Activated gamma-delta T cell (primary cell): ENCODE results near the gene FOXN3.

Experiments used
- DNase-seq: peaks from one replicate; lab custom pipeline; 2025; lab: John Stamatoyannopoulos, UW

The FOXN3 gene

DNA sequence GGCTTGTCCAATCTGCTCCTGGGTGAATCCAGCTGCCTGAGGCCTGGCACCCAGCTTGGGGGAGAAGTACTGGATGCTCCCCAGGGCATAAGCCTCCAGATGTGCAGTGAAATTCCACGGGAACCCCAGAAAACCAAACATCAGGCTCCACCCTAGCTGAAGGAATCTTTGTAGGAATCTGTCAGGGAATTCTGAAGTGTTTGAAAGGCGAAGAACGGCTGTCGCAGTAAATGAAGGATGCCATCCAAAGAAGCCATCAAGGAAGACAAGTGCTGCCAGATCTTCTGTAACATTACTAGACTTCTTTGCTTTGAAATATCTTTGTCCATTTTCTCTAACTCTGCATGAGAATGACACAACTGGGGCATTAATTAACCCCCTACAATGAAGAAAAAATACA lies 219.4 kb downstream of the FOXN3 start:
- no peak for DNase-seq

DNA sequence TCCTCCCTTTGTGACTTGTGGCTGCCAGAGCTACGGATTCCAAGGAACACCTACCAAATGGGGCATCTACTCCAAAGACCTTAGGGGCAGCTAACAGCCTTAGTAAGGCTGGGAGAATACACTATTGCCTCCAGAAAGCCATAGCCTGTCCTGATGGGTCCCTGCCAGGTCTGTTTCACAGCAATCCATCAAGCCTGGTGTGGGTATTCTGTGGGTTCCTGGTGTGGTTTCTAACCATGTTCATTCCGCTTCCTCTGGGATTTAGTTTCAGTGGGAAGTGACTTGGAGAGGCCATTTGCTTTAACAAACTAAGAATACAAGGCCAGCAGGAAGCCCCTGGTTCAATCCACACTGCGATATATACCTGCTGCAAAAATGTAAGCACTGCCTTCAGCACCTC lies 220.5 kb downstream of the FOXN3 start:
- no peak for DNase-seq

DNA sequence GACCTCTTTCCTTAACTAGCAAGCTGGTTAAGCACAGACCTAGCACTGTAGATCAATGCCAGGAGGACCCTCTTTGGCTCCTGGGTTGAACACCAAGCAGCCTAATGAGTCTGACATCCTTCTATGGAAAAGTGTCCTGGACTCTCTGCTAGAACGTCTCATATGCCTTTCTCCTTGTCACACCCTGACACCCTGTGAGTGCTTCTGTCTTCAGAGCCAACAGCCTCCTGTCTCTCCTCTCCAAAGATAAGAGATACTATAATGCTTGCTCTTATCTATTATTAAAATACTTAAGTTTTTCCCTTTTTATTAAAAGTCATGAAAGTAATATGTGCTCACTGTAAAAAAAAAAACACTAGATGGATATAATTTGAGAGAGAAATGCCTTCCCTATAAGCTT lies 222.7 kb downstream of the FOXN3 start:
- DNase-seq: no peak

DNA sequence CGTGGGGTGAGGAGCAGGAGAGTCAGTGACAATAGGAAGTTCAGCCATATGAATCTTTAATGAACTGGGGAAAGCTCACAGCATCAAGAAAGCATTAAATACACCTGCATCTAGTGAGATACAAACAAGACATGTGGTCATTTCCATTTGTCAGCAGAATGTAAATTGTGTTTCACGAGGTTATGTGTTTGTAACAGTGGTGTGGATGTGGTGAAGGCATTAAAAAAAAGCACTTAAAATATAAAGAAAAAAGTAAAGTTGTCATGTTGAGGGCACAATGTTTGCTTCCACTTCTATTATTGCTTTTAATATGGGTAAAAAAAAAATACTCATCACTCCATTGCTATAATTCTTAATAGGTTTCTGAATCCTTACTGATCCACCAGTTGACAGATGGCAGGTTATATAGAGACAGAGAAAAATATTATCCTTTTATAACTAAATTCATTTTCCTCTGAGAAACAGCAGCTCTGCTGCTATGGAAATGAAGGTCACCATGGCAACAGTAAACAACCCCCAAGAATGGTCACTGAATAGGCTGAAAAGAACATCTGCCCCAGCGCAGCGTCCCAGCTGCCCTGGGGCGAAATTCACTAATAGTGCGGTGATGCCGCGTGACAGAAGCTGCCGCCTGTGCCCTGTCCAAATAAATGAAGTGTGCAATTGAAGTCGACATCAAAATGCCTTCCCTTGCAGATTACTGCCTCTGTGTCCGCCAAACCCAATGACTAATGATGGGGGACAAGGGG lies 226.1 kb downstream of the FOXN3 start:
- no peak for DNase-seq

DNA sequence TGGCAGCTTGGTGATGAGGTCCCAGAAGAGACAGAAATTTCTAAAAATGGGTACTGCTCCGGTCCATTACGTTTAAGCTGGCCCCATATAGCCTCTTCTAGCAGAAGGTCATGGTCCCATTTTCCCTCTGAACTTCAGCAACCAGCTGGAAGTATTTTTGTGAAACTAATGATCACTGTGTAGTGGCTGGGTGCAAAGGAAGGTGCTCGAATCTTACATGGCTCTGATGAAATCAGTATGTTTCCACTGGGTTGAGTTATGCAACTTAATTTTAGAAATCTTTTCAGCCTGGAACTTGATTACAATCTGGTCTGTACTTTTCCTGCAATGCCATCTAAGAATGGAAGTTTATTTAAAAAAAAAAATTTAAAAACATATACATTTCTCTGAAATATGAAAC lies 228.5 kb downstream of the FOXN3 start:
- DNase-seq: no peak

DNA sequence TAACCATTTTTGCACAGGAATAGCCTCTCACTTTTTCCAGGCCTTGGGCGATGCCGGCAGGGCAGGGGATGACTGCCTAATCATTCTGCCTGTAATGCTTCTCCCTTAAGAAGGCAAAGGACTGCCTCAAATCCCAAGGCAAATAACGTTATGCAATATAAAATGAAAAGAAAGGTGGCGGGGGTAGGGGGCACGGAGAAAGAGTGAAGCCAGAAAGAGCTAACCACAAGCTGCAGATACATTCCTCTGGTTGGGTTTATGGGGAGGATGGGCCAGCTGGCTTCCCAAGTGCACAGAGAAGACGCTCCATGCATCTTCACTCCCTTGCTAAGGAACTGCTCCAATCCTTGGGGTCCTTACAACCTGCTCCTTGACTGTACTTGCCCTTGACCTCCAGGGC lies 229.5 kb downstream of the FOXN3 start:
- no peak for DNase-seq

DNA sequence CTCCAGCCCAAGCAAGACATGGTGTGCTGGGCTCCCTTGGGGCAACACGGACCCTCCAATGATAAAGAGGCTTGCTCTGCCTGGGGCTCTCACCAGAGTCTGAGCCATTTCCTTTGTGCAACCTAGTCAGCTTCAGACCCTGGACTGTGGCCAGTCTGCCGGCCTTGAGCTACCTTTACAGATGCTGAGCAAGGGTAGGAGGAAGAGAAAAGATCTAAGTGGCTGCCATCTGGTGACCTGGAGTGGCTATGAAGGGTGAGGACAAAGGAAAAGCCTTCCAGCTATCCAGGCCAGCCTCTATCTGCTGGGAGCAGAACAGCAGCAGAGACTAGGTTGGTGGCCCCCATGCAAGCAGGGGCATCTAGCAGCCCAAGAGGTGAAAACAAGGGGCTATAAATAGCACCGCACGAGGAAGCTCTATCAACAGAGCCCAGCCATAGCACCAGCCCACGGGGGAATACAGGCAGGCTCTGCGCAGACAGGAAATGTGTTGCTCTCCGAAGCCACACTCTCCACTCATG lies 230.1 kb downstream of the FOXN3 start:
- no peak for DNase-seq

DNA sequence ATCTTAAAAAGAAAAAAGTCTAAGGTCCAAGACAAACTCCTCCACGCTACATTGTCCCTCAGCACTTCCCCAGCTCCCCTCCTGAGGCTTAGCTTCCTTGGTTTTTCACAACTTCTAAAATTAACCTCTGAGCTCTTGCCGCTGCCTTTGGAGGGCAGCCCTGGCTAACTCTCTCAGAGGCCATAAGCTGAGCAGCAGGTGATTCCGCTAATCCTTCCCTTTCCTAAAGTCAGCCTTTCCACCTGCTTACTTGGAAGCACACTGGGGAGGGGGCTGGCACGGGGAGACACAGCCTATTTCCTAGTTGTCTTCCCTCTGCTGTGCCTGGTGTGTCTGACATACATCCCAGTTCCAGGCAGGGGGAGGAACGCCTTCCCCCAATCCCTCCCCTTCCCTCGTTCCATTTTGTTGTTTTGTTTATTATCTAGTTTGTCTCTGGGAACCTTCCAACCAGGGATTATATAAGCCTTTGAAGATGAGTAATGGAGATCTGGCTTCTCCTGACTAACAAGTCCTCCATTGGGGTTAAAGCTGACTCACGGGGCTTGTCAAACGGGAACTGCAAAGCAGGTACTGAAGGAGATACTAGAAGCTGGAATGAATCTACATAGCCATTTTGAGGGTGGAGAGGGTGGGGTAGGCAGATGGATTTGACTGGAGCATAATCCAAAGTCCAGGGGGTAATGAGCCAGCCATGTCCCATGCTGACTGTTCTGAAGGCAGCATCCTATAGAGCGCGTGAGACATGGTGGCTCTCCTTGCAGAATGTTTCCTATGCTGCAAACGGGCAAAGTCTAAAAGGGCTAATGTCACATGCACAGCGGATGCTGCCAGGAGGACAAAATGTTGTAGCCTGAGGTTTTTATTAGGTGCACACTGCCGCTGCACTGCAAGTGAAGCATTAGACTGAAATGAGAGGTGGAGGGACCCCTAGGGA lies 230.8 kb downstream of the FOXN3 start:
- DNase-seq: no peak

DNA sequence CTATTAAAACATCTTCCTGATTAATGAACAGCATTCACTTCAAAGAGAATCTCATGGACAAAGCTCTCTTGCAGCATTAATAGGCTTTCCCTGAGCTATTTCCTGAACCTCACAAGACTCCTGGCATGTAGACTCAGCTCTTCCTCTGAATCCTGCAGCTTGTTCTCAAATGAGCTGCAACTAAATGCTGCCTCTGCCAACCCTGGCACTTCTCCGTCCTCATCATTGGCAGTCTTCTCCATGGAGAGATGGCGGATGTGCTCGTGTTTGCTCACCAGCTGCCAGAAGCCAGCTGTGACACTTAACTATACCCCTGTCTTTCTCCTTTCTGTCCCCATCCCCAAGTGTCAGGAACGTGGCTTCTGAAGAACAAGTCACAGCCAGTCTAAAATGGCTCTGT lies 232.1 kb downstream of the FOXN3 start:
- no peak for DNase-seq

DNA sequence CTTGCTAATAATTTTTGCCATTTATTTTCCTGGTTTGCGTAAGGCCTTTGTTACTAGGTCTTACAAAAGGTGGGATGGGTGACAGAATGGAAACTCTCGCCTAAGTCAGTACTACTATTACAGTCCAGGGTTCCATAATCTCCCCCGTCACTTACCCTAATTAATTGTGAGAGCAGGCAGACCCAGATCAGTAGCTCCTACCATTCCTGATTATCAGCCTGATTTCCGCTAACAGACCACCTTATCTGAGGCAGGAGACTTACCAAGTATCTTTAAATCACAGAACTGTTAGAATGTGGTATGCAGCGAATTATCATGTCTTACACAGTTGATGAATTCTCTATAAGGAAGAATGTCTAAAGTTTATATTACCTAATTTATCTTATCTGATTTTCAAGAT lies 234.7 kb downstream of the FOXN3 start:
- DNase-seq: no peak

DNA sequence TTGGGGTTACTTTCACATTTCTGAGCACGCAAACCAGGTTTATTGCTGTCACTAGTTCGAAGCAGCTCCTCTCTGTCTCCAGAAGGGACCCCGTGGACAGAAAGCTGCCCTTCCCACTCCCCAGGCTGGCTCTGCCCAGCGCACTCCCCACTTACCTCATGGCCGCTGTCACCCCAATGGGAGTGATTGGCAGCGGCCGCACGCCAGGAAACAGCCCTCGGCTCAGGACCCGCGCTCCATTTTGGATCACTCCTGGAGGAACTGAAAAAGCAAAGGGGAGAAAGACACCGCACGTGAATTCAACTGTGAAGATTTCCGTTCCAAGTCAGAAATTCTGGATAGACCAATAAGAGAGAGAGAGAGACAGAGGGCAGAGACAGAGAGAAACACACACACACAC lies 236.5 kb downstream of the FOXN3 start:
- DNase-seq: no peak

DNA sequence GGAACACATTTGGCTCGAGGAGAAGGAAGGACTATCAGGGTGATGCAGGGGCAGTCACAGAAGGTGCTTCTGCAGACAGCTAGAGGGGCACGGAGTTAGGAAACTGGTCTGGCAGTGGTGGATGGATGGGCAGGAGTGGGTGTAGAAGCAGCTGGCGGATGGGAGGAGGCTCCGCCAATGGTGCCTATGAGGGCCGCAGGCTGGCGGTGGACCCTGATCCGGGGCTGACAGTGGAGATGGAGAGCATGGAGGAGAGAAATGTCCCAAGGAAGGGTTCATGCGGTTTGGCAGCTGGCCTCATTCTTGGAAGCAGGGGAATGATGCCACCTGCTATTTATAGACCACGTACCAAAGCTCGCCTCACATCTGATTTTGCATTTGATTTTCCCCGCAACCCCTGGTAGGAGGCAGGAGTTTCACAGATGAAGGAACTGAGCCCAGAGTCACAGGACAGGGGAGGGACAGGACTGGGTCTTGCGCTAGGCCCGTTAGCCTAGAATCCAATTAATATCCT lies 237.1 kb downstream of the FOXN3 start:
- DNase-seq: no peak

DNA sequence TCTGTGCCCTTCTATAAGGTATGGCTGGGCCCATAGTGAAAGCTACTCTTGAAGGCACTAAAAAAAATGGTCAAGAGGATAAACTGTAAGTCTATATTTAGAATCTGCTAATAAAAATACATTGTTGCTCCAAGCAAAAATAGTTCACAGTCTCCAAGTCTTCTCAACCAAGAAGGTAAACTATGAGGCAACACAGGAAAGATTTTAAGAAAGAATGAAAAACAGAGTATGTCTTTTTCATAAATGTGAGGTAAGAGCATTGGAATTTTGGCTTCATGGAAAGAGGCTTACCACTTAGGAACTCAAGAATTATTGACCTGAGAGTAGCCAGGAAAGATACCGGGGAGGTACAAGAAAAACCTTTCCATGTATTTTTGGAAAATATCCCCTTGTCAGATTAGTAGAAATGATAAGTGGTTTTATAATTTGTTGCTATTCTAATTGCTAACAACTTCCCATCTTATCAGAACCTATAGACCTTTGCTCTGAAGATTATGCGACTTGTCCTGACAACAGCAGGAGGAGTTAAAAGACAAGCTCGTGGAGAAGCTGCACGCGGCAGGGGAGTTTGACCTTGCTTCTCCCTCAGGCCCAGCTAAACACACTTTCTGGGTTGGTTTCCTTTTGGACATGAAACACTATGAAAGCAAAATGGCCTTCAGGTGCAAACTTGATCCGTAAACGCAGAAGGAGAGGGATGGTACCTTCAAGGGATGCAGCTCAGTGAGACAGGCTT lies 238.1 kb downstream of the FOXN3 start:
- DNase-seq: no peak

DNA sequence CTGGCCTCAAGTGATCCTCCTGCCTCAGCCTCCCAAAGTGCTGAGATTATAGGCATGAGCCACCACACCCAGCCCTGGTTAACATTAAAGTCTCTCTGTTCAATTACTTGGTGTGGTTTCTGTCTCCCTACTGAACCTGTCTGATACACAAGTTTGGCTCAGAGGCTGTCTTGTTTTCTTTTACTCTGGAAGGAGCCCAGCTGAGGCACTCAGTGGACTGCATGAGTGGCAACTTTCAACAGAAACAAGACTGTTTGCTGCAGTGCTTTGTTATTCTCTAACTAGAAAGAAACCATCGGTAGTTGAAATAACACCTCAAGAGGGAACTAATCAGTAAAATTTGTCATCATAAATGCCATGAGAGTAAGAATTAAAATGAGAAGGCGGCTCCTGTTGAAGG lies 238.7 kb downstream of the FOXN3 start:
- DNase-seq: no peak

DNA sequence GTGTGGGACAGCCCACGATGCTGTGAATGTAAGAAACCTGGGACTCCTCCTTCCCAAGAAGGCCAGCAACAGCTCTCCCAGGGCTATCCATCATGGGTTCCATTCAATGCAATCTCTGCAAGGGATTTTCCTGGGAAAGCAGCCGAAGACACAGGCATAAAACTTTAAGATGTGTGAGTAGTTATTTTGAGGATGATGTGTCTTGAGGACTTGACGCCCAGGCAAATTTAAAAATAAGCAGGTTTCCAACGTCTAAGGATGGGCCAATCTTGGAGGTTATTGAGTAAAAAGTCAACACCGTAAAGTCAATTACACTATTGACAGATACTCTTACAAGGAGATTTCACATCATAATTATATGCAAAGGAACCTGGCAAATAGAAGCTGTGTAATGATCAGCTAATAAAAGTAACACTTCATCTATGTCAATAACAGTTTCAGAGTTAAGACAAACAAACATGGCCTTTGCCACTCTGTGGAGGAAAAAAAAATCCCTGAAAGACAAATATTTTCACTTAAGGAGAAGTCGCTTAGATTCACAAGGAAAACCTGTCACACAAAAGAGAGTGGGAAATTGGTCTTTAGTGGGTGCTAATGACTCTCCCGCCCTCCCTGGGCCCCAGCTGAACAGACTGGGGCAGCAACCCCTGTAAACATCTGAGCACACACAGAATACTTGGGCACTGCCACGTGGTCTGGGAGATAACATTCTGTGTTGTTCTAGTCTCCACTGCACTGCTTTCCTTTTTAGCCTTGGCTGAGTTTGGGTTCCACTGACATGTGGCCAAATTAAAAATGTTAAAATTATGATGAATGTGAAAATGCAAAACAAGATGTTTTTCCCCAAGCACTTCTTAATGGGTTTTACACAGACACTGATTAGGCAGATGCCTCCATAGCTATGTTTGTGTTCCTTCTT lies 240.9 kb downstream of the FOXN3 start:
- no peak for DNase-seq

DNA sequence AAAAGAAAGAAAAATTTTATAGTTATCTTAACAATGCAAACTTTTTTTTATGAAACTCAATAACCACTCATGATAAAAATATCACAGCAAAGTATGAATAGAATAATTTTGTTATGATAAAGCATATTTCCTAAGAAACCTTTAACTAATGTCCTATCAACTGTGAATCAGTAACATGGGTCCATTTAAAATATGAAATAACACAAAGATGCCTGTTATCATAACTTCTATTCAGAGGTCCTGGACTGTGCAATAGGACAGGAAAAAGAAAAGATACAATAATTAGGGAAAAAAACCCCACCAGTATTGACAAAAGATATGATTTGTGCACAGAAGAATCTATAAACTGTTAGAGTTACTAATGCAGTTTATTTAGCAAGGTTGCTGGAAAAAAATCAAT lies 245.4 kb downstream of the FOXN3 start:
- no peak for DNase-seq

DNA sequence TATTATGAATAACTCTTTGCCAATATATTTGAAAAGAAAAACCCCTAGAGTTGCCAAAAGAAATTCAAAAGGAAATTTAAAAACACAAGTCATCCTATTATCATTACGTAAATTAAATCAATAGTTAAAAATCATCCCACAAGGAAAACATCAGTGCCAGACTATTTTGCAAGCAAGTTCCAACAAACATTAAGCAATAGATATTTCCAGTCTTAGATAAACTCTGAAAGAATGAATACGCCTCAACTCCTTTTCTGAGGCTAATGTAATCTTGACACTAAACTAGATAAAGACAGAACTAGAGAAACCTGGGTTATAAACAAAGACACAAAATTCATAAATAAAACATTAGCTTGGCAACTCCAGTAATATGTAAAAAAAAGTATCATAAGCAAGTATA lies 245.9 kb downstream of the FOXN3 start:
- DNase-seq: no peak

DNA sequence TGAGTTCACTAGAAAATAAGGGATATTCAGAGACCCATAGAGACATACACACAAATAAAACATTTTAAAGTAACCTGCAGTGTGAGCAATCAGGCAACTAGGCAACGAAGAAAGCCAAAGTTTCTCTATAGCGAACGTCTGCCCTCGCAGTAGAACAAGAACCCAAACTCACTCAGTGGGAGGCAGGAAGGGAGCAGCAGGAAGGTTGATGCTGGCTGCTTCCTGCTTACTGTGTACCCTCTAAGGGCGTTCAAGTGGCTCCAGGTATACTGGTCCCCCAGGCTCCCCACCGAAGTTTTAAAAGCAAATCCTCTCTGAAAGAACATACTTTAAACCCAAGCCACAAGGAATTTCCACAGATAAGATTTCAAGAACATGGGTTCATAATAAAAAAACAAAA lies 249.3 kb downstream of the FOXN3 start:
- no peak for DNase-seq

DNA sequence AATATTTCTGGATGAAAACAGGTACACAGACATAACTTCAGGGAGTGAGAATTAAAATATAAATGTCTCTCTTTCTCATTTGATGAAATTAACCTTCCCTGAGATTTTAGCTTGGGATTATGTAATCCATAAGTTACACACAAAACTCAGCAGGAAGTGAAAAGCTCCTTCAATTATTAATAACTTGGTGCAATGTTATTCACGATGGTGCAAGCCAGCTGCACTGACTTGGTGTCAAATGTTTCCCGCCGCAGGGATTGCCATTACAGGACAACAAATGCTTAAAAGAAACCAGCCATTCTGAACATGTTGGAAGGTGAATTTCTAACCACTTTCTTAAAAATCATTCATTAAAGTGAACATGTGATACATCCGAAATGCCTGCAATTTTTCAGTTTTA lies 250.4 kb downstream of the FOXN3 start:
- DNase-seq: no peak

DNA sequence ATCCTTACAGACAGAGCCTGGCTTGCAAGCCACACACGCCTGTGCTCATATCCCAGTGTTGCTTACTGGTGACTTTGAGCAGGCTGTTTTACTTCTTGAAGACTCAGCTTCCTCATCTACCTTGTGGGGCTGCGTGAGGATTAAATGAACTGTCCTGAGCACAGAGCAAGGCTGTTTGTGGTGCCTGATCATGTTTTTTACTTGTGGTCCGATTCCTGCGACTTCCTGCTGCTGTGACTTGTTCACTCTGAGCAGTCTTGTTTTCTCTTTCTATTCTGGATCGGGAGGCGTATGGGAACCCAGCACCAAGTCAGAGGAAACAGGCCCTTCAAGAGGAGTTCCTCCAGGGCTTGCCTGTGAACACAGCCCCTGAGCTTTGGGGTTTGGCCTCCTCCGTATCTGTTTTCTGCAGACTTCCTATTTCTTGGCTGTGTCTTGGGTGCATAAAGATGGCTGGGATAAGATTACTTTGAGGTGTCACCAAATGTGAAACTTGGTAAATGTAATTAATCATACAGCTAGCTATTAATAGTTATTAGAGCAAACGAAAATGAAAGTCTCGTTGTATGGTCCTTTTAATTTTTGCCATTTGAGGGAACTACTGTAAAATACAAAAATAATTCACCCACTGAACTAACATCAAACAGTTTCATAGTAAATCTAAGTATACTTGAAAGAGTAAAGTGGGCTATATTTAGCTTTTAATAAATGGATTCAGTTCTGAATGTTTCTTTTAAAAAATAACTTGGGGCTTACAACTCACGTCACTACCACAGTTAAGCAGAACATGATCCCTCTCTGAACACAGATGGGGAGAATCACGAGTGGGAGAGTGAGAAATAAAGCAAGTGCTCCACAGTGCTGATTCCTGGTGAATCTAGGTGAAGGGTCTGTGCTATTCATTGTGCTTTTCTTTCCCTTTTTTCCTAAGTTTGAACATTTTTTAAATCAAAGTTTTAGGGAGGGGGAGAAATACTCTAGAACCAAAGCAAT lies 251.5 kb downstream of the FOXN3 start:
- DNase-seq: no peak
